Activated T-cell treated with anti-CD3 and anti-CD28 coated beads, Interleukin-2, amount 50 U/mL, for 1 hour (primary cell): Measurements from ENCODE around the gene SYT15B.
"Not testable (repeated sequence)": the region's sequence is repeated elsewhere in the genome, so short reads cannot be mapped to it uniquely, and the experiment has no call there.

Source experiments
- DNase-seq: peaks from one replicate; pipeline ENCODE4 v3.0.0-alpha.2; 2020

Gene SYT15B

GRCh38 chr10:47763554-47764175 lies at the start of gene SYT15B:
TSS of gene SYT15B (minus strand) at chr10:47763592. CDS start at chr10:47762640, 952 bp downstream.
- not testable (repeated sequence) for DNase-seq

- DNase-seq = not testable (repeated sequence)
Observed at GRCh38 chr10:47779590-47779989, 16.2 kb upstream of the SYT15B start.

GRCh38 chr10:47775361-47776231 lies 12.2 kb upstream of the SYT15B start:
- not testable (repeated sequence) for DNase-seq

GRCh38 chr10:47770745-47771144 lies 7.4 kb upstream of the SYT15B start:
- DNase-seq = not testable (repeated sequence)

- not testable (repeated sequence) for DNase-seq
Observed at GRCh38 chr10:47768578-47769115, 5.3 kb upstream of the SYT15B start.

GRCh38 chr10:47768085-47768484 lies 4.7 kb upstream of the SYT15B start:
- not testable (repeated sequence) for DNase-seq

- not testable (repeated sequence) for DNase-seq
Observed at GRCh38 chr10:47767236-47767635, 3.8 kb upstream of the SYT15B start.

- DNase-seq = not testable (repeated sequence)
Observed at GRCh38 chr10:47765232-47765631, 1.8 kb upstream of the SYT15B start.

GRCh38 chr10:47762674-47763553 lies 478 bp downstream of the SYT15B start:
- not testable (repeated sequence) for DNase-seq

- DNase-seq = not testable (repeated sequence)
Observed at GRCh38 chr10:47758855-47759254, 4.5 kb downstream of the SYT15B start.

- DNase-seq = not testable (repeated sequence)
Observed at GRCh38 chr10:47756169-47756568, 7.2 kb downstream of the SYT15B start.

- not testable (repeated sequence) for DNase-seq
Observed at GRCh38 chr10:47753871-47754270, 9.5 kb downstream of the SYT15B start.

GRCh38 chr10:47753176-47753575 lies 10.2 kb downstream of the SYT15B start:
- DNase-seq = not testable (repeated sequence)

GRCh38 chr10:47751821-47752220 lies 11.6 kb downstream of the SYT15B start:
- not testable (repeated sequence) for DNase-seq

- not testable (repeated sequence) for DNase-seq
Observed at GRCh38 chr10:47750360-47750759, 13.0 kb downstream of the SYT15B start.

GRCh38 chr10:47746780-47747376 lies 16.5 kb downstream of the SYT15B start:
- DNase-seq = not testable (repeated sequence)

GRCh38 chr10:47744881-47745280 lies 18.5 kb downstream of the SYT15B start:
- DNase-seq = not testable (repeated sequence)

- peak; percentile 52 for DNase-seq
Observed at GRCh38 chr10:47743611-47744550, 19.5 kb downstream of the SYT15B start.

GRCh38 chr10:47740868-47741267 lies 22.5 kb downstream of the SYT15B start:
- not testable (repeated sequence) for DNase-seq

- DNase-seq = not testable (repeated sequence)
Observed at GRCh38 chr10:47730911-47731310, 32.5 kb downstream of the SYT15B start.

GRCh38 chr10:47725740-47726139 lies 37.7 kb downstream of the SYT15B start:
- DNase-seq = not testable (repeated sequence)
